Bronchial epithelial cell (primary cell): ENCODE measurements around the gene POSTN. TPM values are rescaled to one million over a fixed set of nuclear protein-coding genes. Genes with fewer than 3 reads are reported as not detected.
"Not testable (repeated sequence)": the region's sequence is repeated elsewhere in the genome, so short reads cannot be mapped to it uniquely, and the experiment has no call there.

Experiments used
- DNase-seq: peaks from one replicate; pipeline ENCODE4 v3.0.0-alpha.2; 2010; ENCODE audit warnings: low read depth
- FAIRE-seq: peaks from 2 replicates; lab custom pipeline; 2011; peaks lifted over from hg19 to GRCh38; lab: Jason Lieb, UNC
- H3K27me3 ChIP-seq: 2 replicates; pipeline ENCODE4 v1.5.1; 2011; ENCODE audit warnings: low read length; ENCODE audit not compliant: control insufficient read depth, insufficient read depth
- H3K36me3 ChIP-seq: 2 replicates; pipeline ENCODE4 v1.5.1; 2011; ENCODE audit warnings: low read length; ENCODE audit not compliant: control insufficient read depth, insufficient read depth
- H3K4me3 ChIP-seq: 2 replicates; pipeline ENCODE4 v1.5.1; 2011; ENCODE audit warnings: mild to moderate bottlenecking, low read depth, low read length, control low read depth
- CTCF ChIP-seq: IDR thresholded peaks from 2 replicates; pipeline ENCODE4 v1.5.1; 2011; ENCODE audit warnings: mild to moderate bottlenecking, moderate library complexity, low read length, control low read depth, inconsistent platforms; ENCODE audit not compliant: insufficient read depth, severe bottlenecking
- total RNA-seq: library from RNA; depleted of rRNA; stranded (reverse); fragments of >200 nt; gene quantifications from 2 replicates; pipeline ENCODE4 v1.2.1, GENCODE V29; 2014

Gene POSTN
- total RNA-seq, 1 donor from 2014 or later, result 2.1 TPM

GRCh38 chr13:37576601-37577000, 22.0 kb downstream of the POSTN start:
- no peaks in the 10 kb centered on the region for H3K27me3 ChIP-seq
- FAIRE-seq (no peak), DNase-seq (peak; percentile 9)
- no peaks in the 10 kb centered on the region for H3K36me3 ChIP-seq
- H3K4me3 ChIP-seq, result no peak overlapping the region
- TF ChIP-seq CTCF, result no peak

DNA sequence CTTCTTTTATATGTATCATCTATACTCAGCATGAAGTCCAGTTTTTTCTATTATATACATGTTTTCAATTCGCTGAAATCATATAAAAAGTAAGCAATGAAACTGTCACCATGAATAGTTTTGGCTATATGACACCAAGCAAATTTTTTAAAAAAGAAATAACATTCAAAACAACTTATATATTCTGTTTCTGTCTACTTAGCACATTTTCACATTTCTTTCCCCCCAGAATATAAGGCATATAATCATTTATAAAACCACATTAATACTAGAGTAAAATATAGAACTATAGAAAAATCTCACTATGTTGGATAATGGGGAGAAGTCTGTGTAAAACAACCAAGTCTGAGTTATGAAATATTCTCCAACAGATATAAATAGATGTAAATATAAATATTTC, 33.1 kb downstream of the POSTN start:
- Histone ChIP-seq H3K27me3 (no peaks in the 10 kb centered on the region), H3K4me3 (no peak overlapping the region), H3K36me3 (no peaks in the 10 kb centered on the region)
- FAIRE-seq (no peak), DNase-seq (no peak)
- no peak for TF ChIP-seq CTCF

- no peaks in the 10 kb centered on the region for H3K27me3 ChIP-seq
- H3K4me3 ChIP-seq, result no peak overlapping the region
- no peak for FAIRE-seq
- no peak for TF ChIP-seq CTCF
- DNase-seq, result peak; percentile 20
- no peaks in the 10 kb centered on the region for H3K36me3 ChIP-seq
Observed at GRCh38 chr13:37561031-37561430, 37.5 kb downstream of the POSTN start.

GRCh38 chr13:37560526-37560925, 38.0 kb downstream of the POSTN start:
- DNase-seq (no peak), FAIRE-seq (no peak)
- no peak overlapping the region for H3K4me3 ChIP-seq
- TF ChIP-seq CTCF, result no peak
- H3K36me3 ChIP-seq, result no peaks in the 10 kb centered on the region
- no peaks in the 10 kb centered on the region for H3K27me3 ChIP-seq

DNA sequence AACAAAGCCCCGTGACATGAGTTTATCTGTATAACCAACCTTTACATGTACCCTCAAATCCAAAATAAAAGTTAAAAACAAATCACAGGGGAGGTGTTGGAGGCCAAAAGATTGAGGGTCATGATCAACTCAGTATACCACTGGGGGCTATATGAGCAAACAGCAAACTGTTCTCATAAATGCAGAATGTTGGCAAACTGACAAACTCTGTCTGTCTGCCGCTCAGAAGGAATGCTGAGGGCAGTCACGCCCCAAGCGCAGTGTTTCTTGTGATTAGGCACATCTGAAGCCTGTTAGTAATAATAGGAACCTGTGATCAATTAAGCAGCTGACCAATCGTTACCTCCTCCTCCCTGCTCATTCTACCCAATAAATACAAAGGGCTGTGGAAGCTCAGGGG, 39.8 kb downstream of the POSTN start:
- H3K4me3 ChIP-seq, DNase-seq, H3K36me3 ChIP-seq, FAIRE-seq, H3K27me3 ChIP-seq: not testable (repeated sequence)

DNA sequence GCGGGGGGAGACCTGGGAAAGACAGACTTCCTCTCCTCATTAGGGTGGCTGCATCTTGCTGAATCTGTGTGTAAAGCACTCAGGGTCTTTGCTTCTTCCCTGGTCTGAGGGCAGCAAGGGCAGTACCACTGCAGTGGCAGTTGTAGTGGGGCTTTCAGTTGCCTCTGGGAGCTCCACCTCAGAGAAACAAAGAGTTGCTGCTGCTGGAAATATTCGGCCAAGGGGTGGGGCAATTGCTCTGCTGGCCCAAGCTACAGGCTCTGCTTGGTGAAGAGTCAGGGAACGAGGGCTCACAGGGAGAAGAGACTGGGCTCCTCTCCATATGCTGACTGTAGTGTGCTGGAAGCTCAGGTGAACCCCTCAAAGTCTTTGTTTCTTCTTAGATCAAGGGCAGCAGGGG, 52.5 kb downstream of the POSTN start:
- FAIRE-seq (no peak), DNase-seq (no peak)
- Histone ChIP-seq H3K27me3 (no peaks in the 10 kb centered on the region), H3K4me3 (no peak overlapping the region), H3K36me3 (no peaks in the 10 kb centered on the region)
- no peak for TF ChIP-seq CTCF
